HG03460 (cell line): Measurements from ENCODE around the gene AMIGO2.

ENCODE experiments used
- ATAC-seq: cut with Tn5 transposase; IDR thresholded peaks from one replicate; pipeline ENCODE4 v1.9.1; 2021; ENCODE audit not compliant: unreplicated experiment

AMIGO2 gene

GRCh38 chr12:47038270-47038748 is 41.5 kb downstream of the AMIGO2 start:
- no peak for ATAC-seq

- ATAC-seq, result no peak
Observed at GRCh38 chr12:47035484-47035883, 44.3 kb downstream of the AMIGO2 start.

GRCh38 chr12:47034661-47035060 is 45.1 kb downstream of the AMIGO2 start:
- no peak for ATAC-seq

- ATAC-seq, result no peak
Observed at GRCh38 chr12:47033789-47034555, 45.8 kb downstream of the AMIGO2 start.

DNA sequence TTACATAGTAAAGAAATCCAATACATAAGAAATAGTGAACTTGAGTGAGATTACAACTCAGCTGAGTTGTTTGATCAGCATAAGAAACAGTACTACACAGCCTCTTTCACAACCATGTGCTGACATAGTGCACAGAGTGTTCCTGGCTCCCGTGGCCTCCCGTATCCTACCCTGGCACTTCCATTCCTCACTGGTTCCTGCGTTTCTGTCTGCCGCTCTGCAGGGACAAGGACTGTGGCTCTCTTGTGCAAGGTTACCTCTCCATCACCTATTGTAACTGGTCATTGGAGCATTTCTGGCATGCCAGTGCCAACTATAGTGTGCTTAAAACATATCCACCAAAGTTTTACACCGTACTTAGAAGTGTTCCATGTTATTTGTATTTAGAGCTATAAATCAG is 46.7 kb downstream of the AMIGO2 start:
- ATAC-seq, result no peak

GRCh38 chr12:47032644-47033043 is 47.1 kb downstream of the AMIGO2 start:
- ATAC-seq, result no peak

DNA sequence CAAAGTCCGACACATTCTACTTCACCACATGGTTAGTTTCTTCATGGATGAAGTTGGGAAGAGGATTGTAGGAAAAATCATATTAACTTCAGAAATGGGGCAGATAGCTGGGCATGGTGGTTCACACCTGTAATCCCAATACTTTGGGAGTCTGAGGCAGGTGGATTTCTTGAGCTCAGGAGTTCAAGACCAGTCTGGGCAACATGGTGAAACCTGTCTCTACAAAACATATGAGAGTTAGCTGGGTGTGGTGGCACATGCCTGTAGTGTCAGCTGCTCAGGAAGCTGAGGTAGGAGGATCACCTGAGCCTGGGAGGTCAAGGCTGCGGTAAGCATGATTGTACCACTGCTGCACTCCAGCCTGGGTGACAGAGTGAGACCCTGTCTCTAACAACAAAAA is 49.9 kb downstream of the AMIGO2 start:
- ATAC-seq, result no peak

DNA sequence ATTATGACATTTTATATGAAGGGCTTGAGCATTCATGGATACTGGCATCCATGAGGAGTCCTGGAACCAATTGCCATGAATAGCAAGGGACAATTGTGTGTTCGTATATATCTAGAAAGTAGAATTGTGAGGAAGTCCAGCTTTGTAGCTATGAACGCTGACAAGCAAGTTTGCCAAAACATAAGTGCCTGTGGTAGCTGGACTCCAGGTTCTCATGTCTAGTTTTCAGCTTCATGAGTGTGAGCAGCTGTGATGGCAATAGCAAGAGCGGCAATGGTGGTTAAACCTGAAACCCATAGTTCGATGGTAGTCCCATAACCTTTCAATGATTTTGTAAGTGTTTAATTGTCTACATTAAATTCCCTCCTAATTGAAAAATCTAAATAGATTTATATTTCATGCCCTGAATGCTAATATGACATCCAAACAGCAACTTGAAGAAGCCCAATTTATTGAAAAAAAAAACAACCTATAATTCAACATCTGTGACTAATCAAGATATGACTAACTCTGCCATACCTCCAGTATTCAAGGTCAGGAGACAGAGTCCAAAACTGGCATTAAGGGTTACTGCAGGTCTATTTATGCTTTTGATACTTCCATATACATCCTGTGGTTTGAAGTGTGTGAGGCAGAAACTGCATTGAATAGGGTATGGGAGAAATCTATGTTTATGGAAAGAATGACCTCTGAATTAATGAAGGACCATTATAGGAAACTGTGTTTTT is 50.6 kb downstream of the AMIGO2 start:
- no peak for ATAC-seq

GRCh38 chr12:47028186-47028585 is 51.6 kb downstream of the AMIGO2 start:
- no peak for ATAC-seq
